Measurements from ENCODE around the gene NSFL1C. TPM values are rescaled to one million over a fixed set of nuclear protein-coding genes. Genes with fewer than 3 reads are reported as not detected.

Gene NSFL1C
- total RNA-seq, 2 experiments from 2014 or later, result 67.2 to 67.9 TPM

DNA sequence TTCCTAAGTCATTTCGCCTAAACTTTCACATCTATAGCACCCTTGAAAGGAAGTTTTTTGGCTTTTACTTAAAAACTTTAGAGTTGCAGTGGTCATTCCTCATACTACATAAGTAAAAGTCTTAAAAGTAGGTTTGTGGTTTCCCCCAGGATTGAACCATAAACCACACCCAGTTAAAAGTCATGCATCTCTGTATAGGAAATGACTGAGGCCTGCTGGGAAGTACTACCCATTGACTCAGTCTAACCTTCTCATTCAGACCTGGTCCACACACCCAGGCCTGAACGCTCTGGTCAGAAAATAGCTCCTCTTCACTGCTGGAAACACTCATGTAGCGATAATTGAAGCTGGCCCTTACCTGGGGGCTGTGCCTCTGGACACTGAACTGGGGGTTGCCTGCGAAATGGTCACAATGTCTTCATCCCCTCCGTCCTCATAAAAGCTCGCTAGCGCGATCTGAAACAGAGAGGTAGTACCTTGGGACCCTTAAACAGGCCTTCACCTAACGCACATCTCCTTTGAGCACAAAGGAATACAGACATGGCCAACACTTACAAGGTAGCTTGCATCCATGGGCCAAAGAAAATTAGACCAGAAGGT lies 2.6 kb downstream of the NSFL1C start:
- H3K9me3 Mint-ChIP-seq, result no peaks in the 10 kb centered on the region
- H3K36me3 Mint-ChIP-seq (ENCODE audit: low read depth), result peaks cover 27% of the 10 kb centered on the region
- H3K27ac Mint-ChIP-seq, result peak overlapping the region; percentile 47
- ChIA-PET POLR2A (interaction anchor here (0.7 to 1.1 kb wide), 3 partner anchors 51 to 139 kb away, joined by 3 read pairs; no protein-coding TSS in a partner anchor), CTCF (no interaction called here)
- peaks cover 4% of the 10 kb centered on the region for H3K27me3 Mint-ChIP-seq
- DNase-seq (no peak), ATAC-seq (no peak)
- intact Hi-C loops (cut with micrococcal nuclease), result loop anchor here (10.0 kb wide), 1 partner anchor 349 kb away; the partner anchor contains the start of gene PSMF1
- no peak overlapping the region for H3K4me3 Mint-ChIP-seq
- TF ChIP-seq, protein P1, sequence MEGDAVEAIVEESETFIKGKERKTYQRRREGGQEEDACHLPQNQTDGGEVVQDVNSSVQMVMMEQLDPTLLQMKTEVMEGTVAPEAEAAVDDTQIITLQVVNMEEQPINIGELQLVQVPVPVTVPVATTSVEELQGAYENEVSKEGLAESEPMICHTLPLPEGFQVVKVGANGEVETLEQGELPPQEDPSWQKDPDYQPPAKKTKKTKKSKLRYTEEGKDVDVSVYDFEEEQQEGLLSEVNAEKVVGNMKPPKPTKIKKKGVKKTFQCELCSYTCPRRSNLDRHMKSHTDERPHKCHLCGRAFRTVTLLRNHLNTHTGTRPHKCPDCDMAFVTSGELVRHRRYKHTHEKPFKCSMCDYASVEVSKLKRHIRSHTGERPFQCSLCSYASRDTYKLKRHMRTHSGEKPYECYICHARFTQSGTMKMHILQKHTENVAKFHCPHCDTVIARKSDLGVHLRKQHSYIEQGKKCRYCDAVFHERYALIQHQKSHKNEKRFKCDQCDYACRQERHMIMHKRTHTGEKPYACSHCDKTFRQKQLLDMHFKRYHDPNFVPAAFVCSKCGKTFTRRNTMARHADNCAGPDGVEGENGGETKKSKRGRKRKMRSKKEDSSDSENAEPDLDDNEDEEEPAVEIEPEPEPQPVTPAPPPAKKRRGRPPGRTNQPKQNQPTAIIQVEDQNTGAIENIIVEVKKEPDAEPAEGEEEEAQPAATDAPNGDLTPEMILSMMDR (IDR thresholded peaks at IDR 0.05), result no peak
- peaks cover 48% of the 10 kb centered on the region for H3K4me1 Mint-ChIP-seq (ENCODE audit: low read depth)

DNA sequence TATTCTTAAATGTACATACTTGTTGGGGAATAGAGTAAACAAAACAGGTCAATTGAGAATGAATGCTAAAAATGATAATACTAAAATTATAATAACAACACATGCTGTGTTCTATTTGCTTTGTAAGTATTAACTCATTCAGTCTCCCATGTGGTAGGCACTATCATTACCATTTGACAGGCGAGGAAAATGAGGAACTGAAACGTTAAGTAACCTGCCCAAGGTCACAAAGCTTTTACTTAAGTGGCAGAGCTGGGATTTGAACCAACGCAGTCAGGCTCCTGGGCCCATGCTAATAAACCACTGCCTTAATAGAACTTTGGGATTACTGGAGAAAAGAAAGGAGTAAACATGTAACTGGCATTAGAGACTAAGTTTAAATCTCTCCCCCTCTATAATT lies 3.8 kb downstream of the NSFL1C start:
- ChIA-PET CTCF (interaction anchor here (1.4 kb wide), 1 partner anchor 41 kb away, joined by 3 read pairs; no protein-coding TSS in a partner anchor), POLR2A (no interaction called here)
- TF ChIP-seq, protein P1 (IDR thresholded peaks at IDR 0.05), result no peak
- DNase-seq (no peak), ATAC-seq (no peak)
- Mint-ChIP-seq H3K4me3 (no peak overlapping the region), H3K36me3 (ENCODE audit: low read depth) (peaks cover 33% of the 10 kb centered on the region), H3K4me1 (ENCODE audit: low read depth) (peaks cover 45% of the 10 kb centered on the region), H3K27me3 (no peaks in the 10 kb centered on the region), H3K9me3 (no peaks in the 10 kb centered on the region), H3K27ac (no peak overlapping the region)
- intact Hi-C loops (cut with micrococcal nuclease), result loop anchor here (10.0 kb wide), 1 partner anchor 348 kb away; the partner anchor contains the start of gene PSMF1

DNA sequence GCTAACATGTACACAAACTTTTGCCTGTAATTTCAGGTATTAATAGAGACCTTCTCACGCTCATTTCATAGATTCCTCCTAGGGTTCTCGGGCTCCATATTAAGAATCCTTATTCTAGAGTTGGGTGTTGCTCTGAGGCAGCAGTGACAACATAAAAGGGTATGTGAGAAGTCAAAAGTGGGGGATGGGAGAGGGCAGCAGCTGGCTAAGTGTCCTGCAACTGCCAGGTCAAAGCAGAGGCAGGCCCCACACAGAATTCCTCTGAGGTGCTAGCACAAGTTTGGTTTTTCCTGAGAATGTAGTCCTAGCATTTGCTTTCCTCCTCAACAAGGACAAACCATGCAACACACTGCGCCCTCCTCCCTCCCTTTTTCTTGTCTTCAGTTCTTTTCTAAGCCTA lies 4.6 kb downstream of the NSFL1C start:
- TF ChIP-seq, protein P1 (IDR thresholded peaks at IDR 0.05), result no peak
- CTCF ChIA-PET, result interaction anchor here (1.0 to 1.9 kb wide), 4 partner anchors 25 to 315 kb away, joined by 3 to 5 read pairs (median 4); no protein-coding TSS in a partner anchor
- Mint-ChIP-seq H3K4me3 (no peak overlapping the region), H3K27ac (no peak overlapping the region), H3K36me3 (ENCODE audit: low read depth) (peaks cover 37% of the 10 kb centered on the region), H3K27me3 (no peaks in the 10 kb centered on the region), H3K9me3 (no peaks in the 10 kb centered on the region), H3K4me1 (ENCODE audit: low read depth) (peaks cover 37% of the 10 kb centered on the region)
- ATAC-seq, result no peak
- POLR2A ChIA-PET, result no interaction called here
- intact Hi-C loops (cut with micrococcal nuclease), result loop anchor here (10.0 kb wide), 1 partner anchor 347 kb away; the partner anchor contains the start of gene PSMF1
- no peak for DNase-seq

DNA sequence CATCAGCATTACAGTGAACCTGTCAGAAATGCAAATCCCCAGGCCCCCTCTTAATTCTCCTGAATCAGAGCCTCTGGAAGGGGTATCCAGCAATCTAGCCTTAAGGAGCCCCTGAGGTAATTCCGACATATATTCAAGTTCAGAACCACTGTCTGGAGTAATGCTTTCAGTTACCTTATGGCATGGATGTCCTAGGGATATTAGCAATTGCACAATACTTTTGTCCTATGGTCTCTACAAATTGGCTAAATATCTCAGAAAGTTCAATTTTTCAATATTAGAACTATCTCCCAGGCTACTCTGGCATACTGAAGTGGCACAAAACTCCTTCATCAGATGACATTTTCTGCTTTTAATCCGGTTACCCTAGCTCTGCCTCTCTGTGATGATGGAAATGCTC lies 6.4 kb downstream of the NSFL1C start:
- Mint-ChIP-seq H3K4me3 (no peak overlapping the region), H3K4me1 (ENCODE audit: low read depth) (peaks cover 30% of the 10 kb centered on the region), H3K9me3 (no peaks in the 10 kb centered on the region), H3K27me3 (no peaks in the 10 kb centered on the region), H3K36me3 (ENCODE audit: low read depth) (peaks cover 37% of the 10 kb centered on the region), H3K27ac (no peak overlapping the region)
- TF ChIP-seq, protein P1 (IDR thresholded peaks at IDR 0.05), result no peak
- DNase-seq (no peak), ATAC-seq (no peak)
- ChIA-PET CTCF (interaction anchor here (1.0 to 1.9 kb wide), 4 partner anchors 22 to 316 kb away, joined by 4 to 5 read pairs (median 5); no protein-coding TSS in a partner anchor), POLR2A (interaction anchor here (1.4 kb wide), 1 partner anchor 13 kb away, joined by 4 read pairs; no protein-coding TSS in a partner anchor)
- intact Hi-C loops (cut with micrococcal nuclease), result loop anchor here (10.0 kb wide), 1 partner anchor 345 kb away; the partner anchor contains the start of gene PSMF1

DNA sequence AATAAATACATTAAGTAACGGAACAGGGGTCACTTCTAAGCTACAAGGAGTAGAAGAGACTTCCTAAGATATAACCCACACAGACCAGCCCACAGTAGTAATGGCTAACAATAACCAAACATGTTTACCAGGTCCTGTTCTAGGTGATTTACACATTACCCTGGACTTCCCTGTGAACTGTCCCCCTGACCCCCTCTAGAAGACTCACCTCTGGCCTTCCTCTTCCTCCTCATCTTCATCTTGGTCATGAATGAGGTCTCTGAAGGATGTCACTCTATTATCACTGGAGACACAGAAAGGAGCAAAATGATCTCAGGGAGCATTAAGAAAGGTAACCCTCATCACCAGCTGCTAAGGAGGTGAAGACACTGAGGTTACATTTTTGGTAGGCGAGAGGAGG lies 8.7 kb downstream of the NSFL1C start:
- CTCF ChIA-PET, result interaction anchor here (0.7 to 1.4 kb wide), 2 partner anchors 10 to 319 kb away, joined by 3 to 5 read pairs; no protein-coding TSS in a partner anchor
- peaks cover 44% of the 10 kb centered on the region for H3K36me3 Mint-ChIP-seq (ENCODE audit: low read depth)
- peaks cover 7% of the 10 kb centered on the region for H3K4me1 Mint-ChIP-seq (ENCODE audit: low read depth)
- intact Hi-C loops (cut with micrococcal nuclease), result no loop called here
- H3K9me3 Mint-ChIP-seq, result no peaks in the 10 kb centered on the region
- no peak for DNase-seq
- TF ChIP-seq, protein P1 (IDR thresholded peaks at IDR 0.05), result no peak
- no peak overlapping the region for H3K27ac Mint-ChIP-seq
- ATAC-seq, result no peak
- no peaks in the 10 kb centered on the region for H3K27me3 Mint-ChIP-seq
- POLR2A ChIA-PET, result no interaction called here
- no peak overlapping the region for H3K4me3 Mint-ChIP-seq

Measured in activated CD8-positive, alpha-beta T cell treated with anti-CD3 and anti-CD28 coated beads for 36 hours (primary cell).